B cell (primary cell): ENCODE measurements around the gene C16orf86. TPM values are rescaled to one million over a fixed set of nuclear protein-coding genes. Genes with fewer than 3 reads are reported as not detected.

Source experiments
- ATAC-seq: fragments of 200-7000 bp; cut with Tn5 transposase; one replicate; pipeline ENCODE4 v1.10.0; 2021; ENCODE audit warnings: low read depth, mild to moderate bottlenecking, moderate number of reproducible peaks, moderate library complexity
- CTCF ChIA-PET: fragments of 350-600 bp; sonication (Branson Sonifier 250); formaldehyde crosslinking; loops from one replicate; lab custom pipeline; 2021; ENCODE audit warnings: antibody characterized with exemption, inconsistent platforms; lab: Charles Lee
- POLR2A ChIA-PET: fragments of 350-600 bp; sonication (Branson Sonifier 250); formaldehyde crosslinking; loops from one replicate; lab custom pipeline; 2021; ENCODE audit warnings: antibody characterized with exemption; lab: Charles Lee
- DNase-seq: peaks from one replicate; pipeline ENCODE4 v3.0.0; 2013
- H2AFZ ChIP-seq: 2 replicates; pipeline ENCODE4 v1.6.1; 2012; ENCODE audit warnings: mild to moderate bottlenecking, low read depth, low read length; ENCODE audit not compliant: insufficient read depth, poor library complexity, severe bottlenecking
- H3K27ac ChIP-seq, 2 donors: 1 replicate in 1 of 2; 2 replicates in 1 of 2; pipeline ENCODE4 v1.5.1; 2012 to 2013; ENCODE audit warnings: low read length in 2 of 2, mild to moderate bottlenecking in 2 of 2, moderate library complexity in 1 of 2
- H3K27me3 ChIP-seq, 4 experiments: fragments of 200-600 bp in 1 of 4; sonication (generic) in 1 of 4; replicated peaks in 1 of 4; 1 replicate in 2 of 4; 2 replicates in 2 of 4; pipeline versions ENCODE4 v1.6.1 to v1.7.0; 2013 to 2016; ENCODE audit warnings: low read length in 3 of 4, mild to moderate bottlenecking in 2 of 4, mixed read lengths in 1 of 4, moderate library complexity in 1 of 4; ENCODE audit not compliant: insufficient read depth in 4 of 4, control insufficient read depth in 3 of 4; ENCODE audit errors: control extremely low read depth in 1 of 4
- H3K36me3 ChIP-seq, 2 experiments: replicated peaks in 1 of 2; 1 replicate in 1 of 2; 2 replicates in 1 of 2; pipeline versions ENCODE4 v1.6.1 to v1.7.1; 2013; ENCODE audit warnings: low read length in 1 of 2; ENCODE audit not compliant: insufficient read depth in 2 of 2, control insufficient read depth in 1 of 2; ENCODE audit errors: control extremely low read depth in 1 of 2, extremely low read depth in 1 of 2
- H3K4me1 ChIP-seq, 2 donors: fragments of 200-600 bp in 1 of 2; sonication (generic) in 1 of 2; 1 replicate in 1 of 2; 2 replicates in 1 of 2; pipeline versions ENCODE4 v1.5.1 to v1.6.1; 2013 to 2017; ENCODE audit warnings: low read length in 2 of 2; ENCODE audit not compliant: control insufficient read depth in 2 of 2, insufficient read depth in 2 of 2
- H3K4me2 ChIP-seq: replicated peaks from 2 replicates; pipeline ENCODE3; 2012; ENCODE audit warnings: mild to moderate bottlenecking, low read depth, low read length; ENCODE audit not compliant: poor library complexity, severe bottlenecking
- H3K4me3 ChIP-seq, 5 experiments: fragments of 200-600 bp in 1 of 5; sonication (generic) in 1 of 5; 1 replicate in 3 of 5; 2 replicates in 2 of 5; pipeline versions ENCODE4 v1.5.1 to v1.7.0; 2011 to 2016; ENCODE audit warnings: low read length in 4 of 5, mild to moderate bottlenecking in 4 of 5, low read depth in 2 of 5, control low read depth in 1 of 5, moderate library complexity in 1 of 5; ENCODE audit not compliant: insufficient read depth in 1 of 5; ENCODE audit errors: control extremely low read depth in 1 of 5, extremely low read depth in 1 of 5
- H3K79me2 ChIP-seq: fragments of 200-600 bp; sonication (generic); one replicate; pipeline ENCODE4 v1.6.0; 2016; ENCODE audit warnings: low read length; ENCODE audit not compliant: control insufficient read depth, insufficient read depth
- H3K9ac ChIP-seq: fragments of 200-600 bp; sonication (generic); 2 replicates; pipeline ENCODE4 v1.6.1; 2017; ENCODE audit warnings: mild to moderate bottlenecking, low read length, moderate library complexity
- H3K9me3 ChIP-seq, 3 donors: one replicate each; pipeline versions ENCODE4 v1.6.1 to v1.7.1; 2013; ENCODE audit warnings: low read length in 2 of 3; ENCODE audit not compliant: control insufficient read depth in 2 of 3, insufficient read depth in 1 of 3; ENCODE audit errors: control extremely low read depth in 1 of 3
- H4K20me1 ChIP-seq: 2 replicates; pipeline ENCODE4 v1.6.0; 2012; ENCODE audit warnings: mild to moderate bottlenecking, low read length; ENCODE audit not compliant: insufficient read depth, control insufficient read depth, poor library complexity, severe bottlenecking
- H3K27ac Mint-ChIP-seq: one replicate; pipeline ENCODE4 v1.8.0; 2021; ENCODE audit warnings: mixed read lengths
- H3K27me3 Mint-ChIP-seq: one replicate; pipeline ENCODE4 v1.8.0; 2021; ENCODE audit warnings: mixed read lengths
- H3K4me1 Mint-ChIP-seq: one replicate; pipeline ENCODE4 v1.8.0; 2021; ENCODE audit warnings: mixed read lengths
- H3K4me3 Mint-ChIP-seq: one replicate; pipeline ENCODE4 v1.8.0; 2021; ENCODE audit warnings: mixed read lengths
- H3K9me3 Mint-ChIP-seq: one replicate; pipeline ENCODE4 v1.8.0; 2022; ENCODE audit warnings: mixed read lengths; ENCODE audit not compliant: insufficient read depth
- EZH2 ChIP-seq: IDR thresholded peaks from 2 replicates; pipeline ENCODE4 v1.6.1; 2012; ENCODE audit warnings: borderline replicate concordance, low read depth, mild to moderate bottlenecking, moderate library complexity, low read length; ENCODE audit not compliant: insufficient read depth, poor library complexity, severe bottlenecking
- WGBS: methylation state at CpG from one replicate; pipeline ENCODE4 v1.1.5; 2013; ENCODE audit warnings: missing lambda C conversion rate; ENCODE audit not compliant: insufficient coverage; 5-methylcytosine and 5-hydroxymethylcytosine counted together
- intact Hi-C: fragments of 100-400 bp; cut with micrococcal nuclease; formaldehyde crosslinking; loops from one replicate; pipeline ENCODE4 v1.10.0; 2022
- polyA plus RNA-seq: library from polyadenylated mRNA; depleted of rRNA; stranded (reverse); fragments of >200 nt; gene quantifications from 2 replicates; pipeline ENCODE4 v1.2.3, GENCODE V29; 2012
- total RNA-seq, 2 donors: library from RNA; stranded (reverse); fragments of 120-200 nt in 1 of 2; gene quantifications; 1 replicate in 1 of 2; 2 replicates in 1 of 2; pipeline versions ENCODE4 v1.2.3 to v1.2.4, GENCODE V29; 2013 to 2022
- TF ChIP-seq, protein P1 (sequence below): fragments of 200-600 bp; IDR thresholded peaks from one replicate; pipeline ENCODE4 v1.8.0; 2022; ENCODE audit warnings: antibody characterized with exemption, mild to moderate bottlenecking

C16orf86 gene
- total and polyA plus RNA-seq, 2 donors (not counting 1 experiment from before 2014, with no cell fraction given) = 9.9 to 18.0 TPM

DNA sequence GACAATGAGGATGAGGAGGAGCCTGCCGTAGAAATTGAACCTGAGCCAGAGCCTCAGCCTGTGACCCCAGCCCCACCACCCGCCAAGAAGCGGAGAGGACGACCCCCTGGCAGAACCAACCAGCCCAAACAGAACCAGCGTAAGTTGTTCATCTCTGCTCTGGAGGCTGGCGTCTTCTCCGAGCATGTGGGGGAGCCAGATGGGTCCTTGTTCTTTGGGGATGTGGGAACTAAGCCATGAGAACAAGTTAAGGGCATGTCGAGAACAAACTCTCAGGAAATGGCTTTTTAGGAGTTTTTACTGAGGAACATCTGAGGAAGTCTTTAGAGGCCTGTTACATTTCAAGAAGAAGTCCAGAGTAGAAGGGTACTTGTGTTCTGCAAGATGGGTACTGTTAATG lies 29.9 kb upstream of the C16orf86 start:
- no peaks in the 10 kb centered on the region for H3K27me3 ChIP-seq
- no peak overlapping the region for H3K27ac Mint-ChIP-seq
- ATAC-seq (no peak), DNase-seq (no peak)
- no peak for TF ChIP-seq EZH2
- TF ChIP-seq, protein P1, sequence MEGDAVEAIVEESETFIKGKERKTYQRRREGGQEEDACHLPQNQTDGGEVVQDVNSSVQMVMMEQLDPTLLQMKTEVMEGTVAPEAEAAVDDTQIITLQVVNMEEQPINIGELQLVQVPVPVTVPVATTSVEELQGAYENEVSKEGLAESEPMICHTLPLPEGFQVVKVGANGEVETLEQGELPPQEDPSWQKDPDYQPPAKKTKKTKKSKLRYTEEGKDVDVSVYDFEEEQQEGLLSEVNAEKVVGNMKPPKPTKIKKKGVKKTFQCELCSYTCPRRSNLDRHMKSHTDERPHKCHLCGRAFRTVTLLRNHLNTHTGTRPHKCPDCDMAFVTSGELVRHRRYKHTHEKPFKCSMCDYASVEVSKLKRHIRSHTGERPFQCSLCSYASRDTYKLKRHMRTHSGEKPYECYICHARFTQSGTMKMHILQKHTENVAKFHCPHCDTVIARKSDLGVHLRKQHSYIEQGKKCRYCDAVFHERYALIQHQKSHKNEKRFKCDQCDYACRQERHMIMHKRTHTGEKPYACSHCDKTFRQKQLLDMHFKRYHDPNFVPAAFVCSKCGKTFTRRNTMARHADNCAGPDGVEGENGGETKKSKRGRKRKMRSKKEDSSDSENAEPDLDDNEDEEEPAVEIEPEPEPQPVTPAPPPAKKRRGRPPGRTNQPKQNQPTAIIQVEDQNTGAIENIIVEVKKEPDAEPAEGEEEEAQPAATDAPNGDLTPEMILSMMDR = no peak
- H3K4me1 Mint-ChIP-seq = no peaks in the 10 kb centered on the region
- H3K27ac ChIP-seq = no peak overlapping the region
- ChIA-PET POLR2A (no interaction called here), CTCF (interaction anchor here (1.0 kb wide), 1 partner anchor 116 kb away, joined by 3 read pairs; no protein-coding TSS in a partner anchor)
- no peaks in the 10 kb centered on the region for H4K20me1 ChIP-seq
- no peak overlapping the region for H3K4me3 Mint-ChIP-seq
- H3K4me1 ChIP-seq = no peaks in the 10 kb centered on the region
- no peak overlapping the region for H2AFZ ChIP-seq
- 100% methylated on average over 4 of the region's 8 CpGs for WGBS
- no peak overlapping the region for H3K4me3 ChIP-seq
- intact Hi-C loops = no loop called here
- H3K9me3 Mint-ChIP-seq = no peaks in the 10 kb centered on the region
- H3K9ac ChIP-seq = no peak overlapping the region
- H3K4me2 ChIP-seq = no peak overlapping the region
- H3K79me2 ChIP-seq = no peaks in the 10 kb centered on the region
- no peaks in the 10 kb centered on the region for H3K9me3 ChIP-seq
- H3K36me3 ChIP-seq = peaks cover 6 to 58% of the 10 kb centered on the region in 2 experiments
- H3K27me3 Mint-ChIP-seq = no peaks in the 10 kb centered on the region

DNA sequence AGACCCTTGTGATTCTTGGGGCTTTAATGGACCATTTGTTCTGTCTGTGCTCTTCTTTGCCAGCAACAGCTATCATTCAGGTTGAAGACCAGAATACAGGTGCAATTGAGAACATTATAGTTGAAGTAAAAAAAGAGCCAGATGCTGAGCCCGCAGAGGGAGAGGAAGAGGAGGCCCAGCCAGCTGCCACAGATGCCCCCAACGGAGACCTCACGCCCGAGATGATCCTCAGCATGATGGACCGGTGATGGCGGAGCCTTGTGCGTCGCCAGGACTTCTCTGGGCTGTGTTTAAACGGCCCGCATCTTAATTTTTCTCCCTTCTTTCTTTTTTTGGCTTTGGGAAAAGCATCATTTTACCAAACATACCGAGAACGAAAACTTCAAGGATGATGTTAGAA lies 29.0 kb upstream of the C16orf86 start:
- DNase-seq (no peak), ATAC-seq (no peak)
- WGBS = 96% methylated on average over 7 of the region's 12 CpGs
- H3K4me3 ChIP-seq = no peak overlapping the region
- no peak for TF ChIP-seq EZH2
- TF ChIP-seq, protein P1 = no peak
- H3K9ac ChIP-seq = no peak overlapping the region
- H3K79me2 ChIP-seq = no peaks in the 10 kb centered on the region
- no peak overlapping the region for H2AFZ ChIP-seq
- Mint-ChIP-seq H3K27ac (no peak overlapping the region), H3K4me3 (no peak overlapping the region), H3K27me3 (no peaks in the 10 kb centered on the region), H3K9me3 (no peaks in the 10 kb centered on the region), H3K4me1 (no peaks in the 10 kb centered on the region)
- H3K4me1 ChIP-seq = no peaks in the 10 kb centered on the region
- H3K27ac ChIP-seq = no peak overlapping the region
- H3K4me2 ChIP-seq = no peak overlapping the region
- CTCF ChIA-PET = interaction anchor here (1.0 to 3.1 kb wide), 3 partner anchors 74 to 117 kb away, joined by 3 to 21 read pairs (median 3); no protein-coding TSS in a partner anchor
- intact Hi-C loops = no loop called here
- no peaks in the 10 kb centered on the region for H3K27me3 ChIP-seq
- peaks cover 6 to 51% of the 10 kb centered on the region in 2 experiments for H3K36me3 ChIP-seq
- POLR2A ChIA-PET = interaction anchor here (0.7 kb wide), 1 partner anchor 15 kb away, joined by 7 read pairs; no protein-coding TSS in a partner anchor
- no peaks in the 10 kb centered on the region for H4K20me1 ChIP-seq
- no peaks in the 10 kb centered on the region for H3K9me3 ChIP-seq
